H1 (cell line): ENCODE data around the gene GATC. TPM values are rescaled to one million over a fixed set of nuclear protein-coding genes. Genes with fewer than 3 reads are reported as not detected.
A peak's percentile ranks its signal among the peaks of the same experiment; 100 is the strongest.

Source experiments
- CTCF ChIA-PET: fragments of 300-600 bp; sonication (Branson Sonifier 250); formaldehyde crosslinking; loops from one replicate; lab custom pipeline; 2021; ENCODE audit not compliant: partially characterized antibody; lab: Charles Lee
- POLR2A ChIA-PET: fragments of 300-600 bp; sonication (Branson Sonifier 250); formaldehyde crosslinking; loops from one replicate; lab custom pipeline; 2021; ENCODE audit warnings: inconsistent platforms; ENCODE audit not compliant: partially characterized antibody; lab: Charles Lee
- DNase-seq, 2 experiments: peaks; one replicate each; pipeline versions ENCODE4 v3.0.0 to v3.0.0-alpha.2; 2010 to 2022; ENCODE audit warnings: low spot score in 2 of 2, low read depth in 1 of 2, mixed read lengths in 1 of 2
- FAIRE-seq: peaks from 2 replicates; lab custom pipeline; 2011; peaks lifted over from hg19 to GRCh38; lab: Jason Lieb, UNC
- H2AFZ ChIP-seq: 2 replicates; pipeline ENCODE4 v1.8.1; 2012; ENCODE audit warnings: low read length, inconsistent platforms
- H2AK5ac ChIP-seq: 2 replicates; pipeline ENCODE4 v1.6.1; 2013; ENCODE audit warnings: low read depth, low read length
- H2BK120ac ChIP-seq: replicated peaks from 2 replicates; pipeline ENCODE3; 2013; ENCODE audit warnings: low read depth, low read length, inconsistent platforms
- H2BK12ac ChIP-seq: 2 replicates; pipeline ENCODE4 v1.6.1; 2013; ENCODE audit warnings: low read depth, low read length
- H2BK15ac ChIP-seq: 2 replicates; pipeline ENCODE4 v1.6.1; 2013; ENCODE audit warnings: low read length
- H2BK20ac ChIP-seq: 2 replicates; pipeline ENCODE4 v1.6.1; 2013; ENCODE audit warnings: low read length
- H2BK5ac ChIP-seq: 2 replicates; pipeline ENCODE4 v1.6.1; 2013; ENCODE audit warnings: low read depth, low read length
- H3K14ac ChIP-seq: 2 replicates; pipeline ENCODE4 v1.6.1; 2013; ENCODE audit warnings: inconsistent platforms; ENCODE audit not compliant: insufficient read length
- H3K18ac ChIP-seq: 2 replicates; pipeline ENCODE4 v1.6.1; 2013; ENCODE audit warnings: low read length; ENCODE audit errors: extremely low read depth
- H3K23ac ChIP-seq: 2 replicates; pipeline ENCODE4 v1.6.1; 2013; ENCODE audit warnings: inconsistent platforms; ENCODE audit not compliant: insufficient read length
- H3K23me2 ChIP-seq: 2 replicates; pipeline ENCODE4 v1.6.1; 2013; ENCODE audit warnings: low read depth, low read length
- H3K27ac ChIP-seq: 2 replicates; pipeline ENCODE4 v1.6.1; 2011; ENCODE audit warnings: low read depth, low read length, inconsistent platforms
- H3K27me3 ChIP-seq, 4 experiments: replicated peaks in 1 of 4; 1 replicate in 1 of 4; 2 replicates in 3 of 4; pipeline versions ENCODE4 v1.6.1 to v1.8.1; 2011 to 2013; ENCODE audit warnings: low read length in 3 of 4, mild to moderate bottlenecking in 3 of 4, inconsistent platforms in 2 of 4, mixed read lengths in 2 of 4, moderate library complexity in 1 of 4; ENCODE audit not compliant: control insufficient read depth in 3 of 4, insufficient read depth in 3 of 4; ENCODE audit errors: extremely low read depth in 1 of 4
- H3K36me3 ChIP-seq, 4 experiments: 2 replicates each; pipeline versions ENCODE4 v1.6.1 to v1.8.1; 2011 to 2013; ENCODE audit warnings: mild to moderate bottlenecking in 4 of 4, low read length in 3 of 4, moderate library complexity in 2 of 4, control low read depth in 1 of 4, inconsistent platforms in 1 of 4; ENCODE audit not compliant: insufficient read depth in 4 of 4, control insufficient read depth in 2 of 4
- H3K4ac ChIP-seq: replicated peaks from 2 replicates; pipeline ENCODE3; 2013; ENCODE audit warnings: low read length, low read depth, mixed read lengths, inconsistent platforms; ENCODE audit not compliant: insufficient read length
- H3K4me1 ChIP-seq, 4 experiments: replicated peaks in 1 of 4; 1 replicate in 1 of 4; 2 replicates in 3 of 4; pipeline versions ENCODE4 v1.6.1 to v1.8.1; 2011 to 2013; ENCODE audit warnings: low read length in 3 of 4, inconsistent platforms in 2 of 4, mixed read lengths in 1 of 4; ENCODE audit not compliant: insufficient read depth in 4 of 4, control insufficient read depth in 3 of 4
- H3K4me2 ChIP-seq, 2 experiments: 2 replicates each; pipeline versions ENCODE4 v1.6.1 to v1.8.1; 2011 to 2013; ENCODE audit warnings: low read depth in 2 of 2, low read length in 2 of 2, control low read depth in 1 of 2, inconsistent platforms in 1 of 2, mild to moderate bottlenecking in 1 of 2; ENCODE audit not compliant: insufficient read depth in 1 of 2
- H3K4me3 ChIP-seq, 4 experiments: fragments of 200-600, 300-600 bp in 1 of 4; sonication (generic), shearing (Covaris generic), sonication (Bioruptor Twin) in 1 of 4; 2 replicates each; pipeline versions ENCODE4 v1.5.1 to v1.8.1; 2011 to 2016; ENCODE audit warnings: low read length in 4 of 4, low read depth in 3 of 4, control low read depth in 2 of 4, inconsistent platforms in 2 of 4, mild to moderate bottlenecking in 2 of 4, mixed read lengths in 1 of 4, moderate library complexity in 1 of 4; ENCODE audit not compliant: insufficient read depth in 2 of 4; ENCODE audit errors: extremely low read depth in 1 of 4
- H3K56ac ChIP-seq: replicated peaks from 2 replicates; pipeline ENCODE3; 2013; ENCODE audit warnings: low read depth, mild to moderate bottlenecking, mixed read lengths, low read length, inconsistent platforms; ENCODE audit not compliant: insufficient read length
- H3K79me1 ChIP-seq: 2 replicates; pipeline ENCODE4 v1.6.1; 2013; ENCODE audit warnings: low read depth, low read length, control low read depth
- H3K79me2 ChIP-seq, 2 experiments: 2 replicates each; pipeline versions ENCODE4 v1.6.1 to v1.8.1; 2012 to 2013; ENCODE audit warnings: low read length in 2 of 2, mild to moderate bottlenecking in 2 of 2, inconsistent platforms in 1 of 2; ENCODE audit not compliant: insufficient read depth in 2 of 2, control insufficient read depth in 1 of 2
- H3K9ac ChIP-seq, 4 experiments: replicated peaks in 1 of 4; 1 replicate in 1 of 4; 2 replicates in 3 of 4; pipeline versions ENCODE4 v1.6.1 to v1.8.1; 2011 to 2013; ENCODE audit warnings: low read depth in 3 of 4, low read length in 3 of 4, control low read depth in 2 of 4, mild to moderate bottlenecking in 2 of 4, moderate library complexity in 2 of 4, inconsistent platforms in 1 of 4; ENCODE audit errors: extremely low read depth in 1 of 4
- H3K9me3 ChIP-seq, 2 experiments: 2 replicates each; pipeline versions ENCODE4 v1.6.1 to v1.8.1; 2012 to 2013; ENCODE audit warnings: mild to moderate bottlenecking in 2 of 2, moderate library complexity in 2 of 2, control low read depth in 1 of 2, inconsistent platforms in 1 of 2, low read depth in 1 of 2, low read length in 1 of 2, mixed read lengths in 1 of 2; ENCODE audit not compliant: insufficient read depth in 2 of 2
- H4K20me1 ChIP-seq, 2 experiments: replicated peaks in 1 of 2; 2 replicates each; pipeline versions ENCODE3 to v1.8.1; 2011 to 2013; ENCODE audit warnings: inconsistent platforms in 2 of 2, low read length in 2 of 2, mild to moderate bottlenecking in 1 of 2; ENCODE audit not compliant: insufficient read depth in 2 of 2, control insufficient read depth in 1 of 2
- H4K5ac ChIP-seq: 2 replicates; pipeline ENCODE4 v1.6.1; 2013; ENCODE audit warnings: low read length, low read depth, mixed read lengths, inconsistent platforms; ENCODE audit not compliant: insufficient read length
- H4K8ac ChIP-seq: 2 replicates; pipeline ENCODE4 v1.8.0; 2013; ENCODE audit warnings: mild to moderate bottlenecking, moderate library complexity, low read length, inconsistent platforms; ENCODE audit not compliant: insufficient read depth; ENCODE audit errors: extremely low read depth
- H4K91ac ChIP-seq: replicated peaks from 2 replicates; pipeline ENCODE3; 2013; ENCODE audit warnings: low read length, mixed read lengths, inconsistent platforms; ENCODE audit not compliant: insufficient read length
- CREB1 ChIP-seq: IDR thresholded peaks from 2 replicates; pipeline ENCODE4 v1.6.1; 2012; ENCODE audit warnings: inconsistent platforms
- CTCF ChIP-seq, 3 experiments: IDR thresholded peaks; 1 replicate in 2 of 3; 2 replicates in 1 of 3; pipeline versions ENCODE4 v1.5.1 to v1.6.1; 2011; ENCODE audit warnings: low read length in 3 of 3, mild to moderate bottlenecking in 3 of 3, inconsistent platforms in 2 of 3, low read depth in 1 of 3, moderate library complexity in 1 of 3; ENCODE audit not compliant: insufficient read depth in 1 of 3; ENCODE audit errors: control extremely low read depth in 1 of 3
- KDM4A ChIP-seq: IDR thresholded peaks from one replicate; pipeline ENCODE4 v1.7.1; 2012; ENCODE audit warnings: low read depth, mild to moderate bottlenecking, moderate library complexity, low read length, inconsistent platforms; ENCODE audit not compliant: severe bottlenecking
- RXRA ChIP-seq: IDR thresholded peaks from 2 replicates; pipeline ENCODE4 v1.6.1; 2011; ENCODE audit warnings: low read depth, mild to moderate bottlenecking, low read length, moderate library complexity; ENCODE audit not compliant: insufficient read depth
- WGBS, 2 experiments: shearing (Covaris generic) in 1 of 2; methylation state at CpG; one replicate each; pipeline versions ENCODE4 v1.1.6 to v1.1.7; 2013 to 2015; ENCODE audit warnings: low lambda C conversion rate in 2 of 2, mixed read lengths in 2 of 2, inconsistent platforms in 1 of 2, low coverage in 1 of 2, missing lambda C conversion rate in 1 of 2; ENCODE audit not compliant: insufficient replicate concordance in 2 of 2, insufficient coverage in 1 of 2, insufficient read length in 1 of 2; ENCODE audit errors: extremely low coverage in 1 of 2, missing lambda C conversion rate in 1 of 2; 5-methylcytosine and 5-hydroxymethylcytosine counted together
- polyA plus RNA-seq, 7 experiments: library from polyadenylated mRNA; depleted of rRNA in 3 of 7; stranded (reverse) in 5 of 7; unstranded in 2 of 7; fragments of >200 nt in 5 of 7; fragments of 200-250 nt in 2 of 7; gene quantifications; 1 replicate in 5 of 7; 2 replicates in 1 of 7; 4 replicates in 1 of 7; pipeline versions ENCODE4 v1.2.1 to v1.2.3, GENCODE V29; 2011 to 2013; ENCODE audit warnings: missing spikeins in 2 of 7, mixed read lengths in 2 of 7
- total RNA-seq: library from RNA; stranded (reverse); fragmentation: NEBNext Ultra II Directional; extraction: Animal tissue kit (Norgen Biotek cat#: 25700); gene quantifications from 2 replicates; pipeline ENCODE4 v1.2.1, GENCODE V29; 2021

The GATC gene
- total and polyA plus RNA-seq, 2 of the 8 experiments (the other 6 are each of a cell fraction or from before 2014, with no cell fraction given), result 13.2 to 30.4 TPM

- peak overlapping the region; percentile 69 to 96 (median 94) for H3K9ac ChIP-seq
- no peaks in the 10 kb centered on the region for H3K27me3 ChIP-seq
- peak overlapping the region; percentile 85; the same call in 1 of the 2 replicates for H2BK12ac ChIP-seq
- peaks cover 0 to 49% of the 10 kb centered on the region in 2 experiments; a peak in 3 of 4 replicates for H3K79me2 ChIP-seq
- H2AK5ac ChIP-seq, result no peak overlapping the region
- H4K91ac ChIP-seq, result peak overlapping the region; percentile 99
- H3K14ac ChIP-seq, result no peak overlapping the region
- peak overlapping the region; percentile 98 for H2BK5ac ChIP-seq
- peak overlapping the region; percentile 96 for H3K27ac ChIP-seq
- peak in 1 of 3 experiments; percentile 19; a peak in 1 of 4 replicates for TF ChIP-seq CTCF (IDR thresholded peaks at IDR 0.05; ENCODE audit: control extremely low read depth in 1 of 3, insufficient read depth in 1 of 3, low read depth in 1 of 3, low read length in 3 of 3)
- TF ChIP-seq CREB1, result no peak
- peak; percentile 44 for TF ChIP-seq KDM4A
- TF ChIP-seq RXRA, result no peak
- no peaks in the 10 kb centered on the region; the same call in none of the 2 replicates for H3K79me1 ChIP-seq
- no peak overlapping the region for H2BK20ac ChIP-seq
- peak overlapping the region; percentile 95 for H3K4ac ChIP-seq
- no peak overlapping the region for H3K23ac ChIP-seq
- POLR2A ChIA-PET, result interaction anchor here (0.6 to 18.7 kb wide), 26 partner anchors 11 to 273 kb away, joined by 3 to 365 read pairs (median 4); partner anchors contain the start of genes COQ5, COX6A1, DYNLL1 and GATC
- H3K23me2 ChIP-seq, result peaks cover 5% of the 10 kb centered on the region
- H3K4me1 ChIP-seq, result peaks cover 0 to 5% (median 0%) of the 10 kb centered on the region in 4 experiments; a peak in 2 of 7 replicates
- peak overlapping the region; percentile 90 for H4K8ac ChIP-seq
- H3K18ac ChIP-seq, result peak overlapping the region; percentile 98
- H3K36me3 ChIP-seq, result peaks cover 16 to 25% (median 19%) of the 10 kb centered on the region in 4 experiments
- H3K56ac ChIP-seq, result peak overlapping the region; percentile 97
- peak overlapping the region; percentile 76 to 97 (median 78) for H3K4me3 ChIP-seq
- H4K20me1 ChIP-seq, result peaks cover 10 to 15% of the 10 kb centered on the region in 2 experiments
- H3K9me3 ChIP-seq, result no peaks in the 10 kb centered on the region
- CTCF ChIA-PET, result interaction anchor here (0.7 to 9.3 kb wide), 17 partner anchors 11 to 142 kb away, joined by 3 to 152 read pairs (median 5); partner anchors contain the start of genes COX6A1, DYNLL1, GATC and PLA2G1B
- peak overlapping the region; percentile 96 for H4K5ac ChIP-seq
- H2BK120ac ChIP-seq, result no peak overlapping the region
- 0% methylated on average over 40 of the region's 57 CpGs; no CpG with 5 or more reads in 1 of the 2 experiments for WGBS, 2 experiments
- peak overlapping the region; percentile 78 to 83 for H3K4me2 ChIP-seq
- no peak for FAIRE-seq
- peak overlapping the region; percentile 95; the same call in 1 of the 2 replicates for H2BK15ac ChIP-seq
- no peak overlapping the region for H2AFZ ChIP-seq
- no peak for DNase-seq
These were observed 22.7 kb downstream of the GATC start for GRCh38 chr12:120468821-120469449.
